ENCODE data around the gene ZNF45. TPM values are rescaled to one million over a fixed set of nuclear protein-coding genes. Genes with fewer than 3 reads are reported as not detected.
A peak's percentile ranks its signal among the peaks of the same experiment; 100 is the strongest.
"Not testable (repeated sequence)": the region's sequence is repeated elsewhere in the genome, so short reads cannot be mapped to it uniquely, and the experiment has no call there.

The ZNF45 gene
- total RNA-seq, 2 donors from 2014 or later: 8.1 to 16.9 TPM

DNA sequence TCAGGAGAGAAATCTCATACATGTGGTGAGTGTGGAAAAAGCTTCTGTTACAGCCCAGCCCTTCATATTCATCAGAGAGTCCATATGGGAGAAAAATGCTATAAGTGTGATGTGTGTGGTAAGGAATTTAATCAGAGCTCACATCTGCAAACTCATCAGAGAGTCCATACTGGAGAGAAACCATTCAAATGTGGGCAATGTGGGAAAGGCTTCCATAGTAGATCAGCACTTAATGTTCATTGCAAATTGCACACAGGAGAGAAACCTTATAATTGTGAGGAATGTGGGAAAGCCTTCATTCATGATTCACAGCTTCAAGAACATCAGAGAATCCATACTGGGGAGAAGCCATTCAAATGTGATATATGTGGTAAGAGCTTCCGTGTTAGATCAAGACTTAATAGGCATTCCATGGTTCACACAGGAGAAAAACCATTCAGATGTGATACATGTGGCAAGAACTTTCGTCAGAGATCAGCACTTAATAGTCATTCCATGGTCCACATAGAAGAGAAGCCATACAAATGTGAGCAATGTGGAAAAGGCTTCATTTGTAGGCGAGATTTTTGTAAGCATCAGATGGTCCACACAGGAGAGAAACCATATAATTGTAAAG lies 31.1 kb upstream of the ZNF45 start:
- peak overlapping the region; percentile 25 for H3K4me3 ChIP-seq
- DNase-seq (ENCODE audit: low spot score): no peak
- no peak for ATAC-seq (ENCODE audit: insufficient number of reproducible peaks, low FRiP score, low read depth)
- H3K27ac ChIP-seq: no peak overlapping the region
- H3K27me3 ChIP-seq (replicated peaks; ENCODE audit: insufficient read depth): no peaks in the 10 kb centered on the region
- H3K9me3 ChIP-seq: peaks cover 97% of the 10 kb centered on the region
- TF ChIP-seq, protein P1, sequence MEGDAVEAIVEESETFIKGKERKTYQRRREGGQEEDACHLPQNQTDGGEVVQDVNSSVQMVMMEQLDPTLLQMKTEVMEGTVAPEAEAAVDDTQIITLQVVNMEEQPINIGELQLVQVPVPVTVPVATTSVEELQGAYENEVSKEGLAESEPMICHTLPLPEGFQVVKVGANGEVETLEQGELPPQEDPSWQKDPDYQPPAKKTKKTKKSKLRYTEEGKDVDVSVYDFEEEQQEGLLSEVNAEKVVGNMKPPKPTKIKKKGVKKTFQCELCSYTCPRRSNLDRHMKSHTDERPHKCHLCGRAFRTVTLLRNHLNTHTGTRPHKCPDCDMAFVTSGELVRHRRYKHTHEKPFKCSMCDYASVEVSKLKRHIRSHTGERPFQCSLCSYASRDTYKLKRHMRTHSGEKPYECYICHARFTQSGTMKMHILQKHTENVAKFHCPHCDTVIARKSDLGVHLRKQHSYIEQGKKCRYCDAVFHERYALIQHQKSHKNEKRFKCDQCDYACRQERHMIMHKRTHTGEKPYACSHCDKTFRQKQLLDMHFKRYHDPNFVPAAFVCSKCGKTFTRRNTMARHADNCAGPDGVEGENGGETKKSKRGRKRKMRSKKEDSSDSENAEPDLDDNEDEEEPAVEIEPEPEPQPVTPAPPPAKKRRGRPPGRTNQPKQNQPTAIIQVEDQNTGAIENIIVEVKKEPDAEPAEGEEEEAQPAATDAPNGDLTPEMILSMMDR (IDR thresholded peaks at IDR 0.05): no peak
- H3K36me3 ChIP-seq: peaks cover 72% of the 10 kb centered on the region
- no peaks in the 10 kb centered on the region for H3K4me1 ChIP-seq (ENCODE audit: control insufficient read depth in 1 of 2, low read depth in 2 of 2)

DNA sequence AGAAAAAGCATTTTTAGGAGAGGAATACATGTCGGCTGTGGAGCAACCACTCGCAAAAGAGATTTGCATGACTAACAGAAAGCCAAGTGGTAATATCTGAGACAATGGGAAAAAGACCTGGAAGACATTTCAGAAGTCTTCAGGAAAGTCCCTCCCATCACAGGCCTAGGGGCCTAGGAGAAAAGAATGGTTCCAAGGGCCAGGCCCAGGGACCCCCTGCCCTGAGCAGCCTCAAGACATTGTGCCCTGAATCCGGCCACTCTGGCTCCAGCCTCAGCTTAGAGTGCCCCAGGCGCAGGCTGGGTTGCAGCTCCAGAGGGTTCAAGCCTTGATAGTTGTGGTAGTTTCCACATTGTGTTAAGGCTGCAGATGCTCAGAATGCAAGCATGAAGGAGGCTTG lies 25.3 kb upstream of the ZNF45 start:
- DNase-seq (ENCODE audit: low spot score): no peak
- Histone ChIP-seq H3K4me1 (ENCODE audit: control insufficient read depth in 1 of 2, low read depth in 2 of 2) (no peaks in the 10 kb centered on the region), H3K27me3 (replicated peaks; ENCODE audit: insufficient read depth) (no peaks in the 10 kb centered on the region), H3K36me3 (peaks cover 42% of the 10 kb centered on the region), H3K27ac (no peak overlapping the region), H3K4me3 (no peak overlapping the region), H3K9me3 (peaks cover 93% of the 10 kb centered on the region)
- no peak for ATAC-seq (ENCODE audit: insufficient number of reproducible peaks, low FRiP score, low read depth)
- TF ChIP-seq, protein P1 (IDR thresholded peaks at IDR 0.05): no peak

DNA sequence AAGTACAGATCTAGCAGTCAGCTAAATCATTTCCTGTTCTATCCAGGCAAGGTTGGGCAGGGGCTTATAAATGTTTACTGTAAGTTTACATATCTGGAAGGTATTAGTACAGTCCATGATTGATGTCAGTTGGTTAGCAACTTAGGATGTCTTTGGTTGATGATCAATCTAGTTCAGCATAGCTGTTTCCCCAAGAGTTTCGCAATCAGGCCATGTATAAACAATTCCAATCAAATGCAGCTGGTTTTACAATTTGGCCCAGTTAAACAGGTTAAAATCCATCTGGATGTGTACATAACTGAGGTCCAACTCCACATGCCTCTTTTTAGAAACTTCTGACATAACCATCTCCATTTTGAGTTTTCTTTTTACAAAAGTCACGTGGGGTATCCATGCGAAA lies 22.8 kb upstream of the ZNF45 start:
- Histone ChIP-seq H3K27ac (no peak overlapping the region), H3K4me1 (ENCODE audit: control insufficient read depth in 1 of 2, low read depth in 2 of 2) (no peaks in the 10 kb centered on the region), H3K9me3 (peaks cover 70% of the 10 kb centered on the region), H3K36me3 (peaks cover 26% of the 10 kb centered on the region), H3K27me3 (replicated peaks; ENCODE audit: insufficient read depth) (no peaks in the 10 kb centered on the region), H3K4me3 (no peak overlapping the region)
- no peak for ATAC-seq (ENCODE audit: insufficient number of reproducible peaks, low FRiP score, low read depth)
- no peak for DNase-seq (ENCODE audit: low spot score)
- TF ChIP-seq, protein P1 (IDR thresholded peaks at IDR 0.05): no peak

DNA sequence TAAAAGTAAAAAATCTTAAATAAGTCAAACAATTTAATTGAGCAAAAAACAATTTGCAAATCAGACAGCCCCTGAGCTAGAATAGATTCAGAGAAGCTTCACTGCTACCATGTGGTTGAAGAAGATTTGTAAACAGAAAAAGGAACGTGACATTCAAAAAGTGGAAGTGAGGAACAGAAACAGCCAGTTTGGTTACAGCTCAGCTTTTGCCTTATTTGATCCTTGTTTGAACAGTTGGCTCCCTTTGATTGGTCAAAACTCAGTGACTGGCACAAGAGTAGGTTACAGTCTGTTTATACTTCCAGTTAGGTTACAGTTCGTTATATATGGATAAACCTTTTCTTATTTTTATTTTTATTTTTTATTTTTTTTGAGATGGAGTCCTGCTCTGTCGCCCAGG lies 21.7 kb upstream of the ZNF45 start:
- H3K27ac ChIP-seq: no peak overlapping the region
- no peaks in the 10 kb centered on the region for H3K27me3 ChIP-seq (replicated peaks; ENCODE audit: insufficient read depth)
- H3K4me1 ChIP-seq (ENCODE audit: control insufficient read depth in 1 of 2, low read depth in 2 of 2): no peaks in the 10 kb centered on the region
- H3K9me3 ChIP-seq: peaks cover 60% of the 10 kb centered on the region
- DNase-seq (ENCODE audit: low spot score) (no peak), ATAC-seq (ENCODE audit: insufficient number of reproducible peaks, low FRiP score, low read depth) (no peak)
- H3K36me3 ChIP-seq: peaks cover 20% of the 10 kb centered on the region
- H3K4me3 ChIP-seq: no peak overlapping the region
- TF ChIP-seq, protein P1 (IDR thresholded peaks at IDR 0.05): no peak

DNA sequence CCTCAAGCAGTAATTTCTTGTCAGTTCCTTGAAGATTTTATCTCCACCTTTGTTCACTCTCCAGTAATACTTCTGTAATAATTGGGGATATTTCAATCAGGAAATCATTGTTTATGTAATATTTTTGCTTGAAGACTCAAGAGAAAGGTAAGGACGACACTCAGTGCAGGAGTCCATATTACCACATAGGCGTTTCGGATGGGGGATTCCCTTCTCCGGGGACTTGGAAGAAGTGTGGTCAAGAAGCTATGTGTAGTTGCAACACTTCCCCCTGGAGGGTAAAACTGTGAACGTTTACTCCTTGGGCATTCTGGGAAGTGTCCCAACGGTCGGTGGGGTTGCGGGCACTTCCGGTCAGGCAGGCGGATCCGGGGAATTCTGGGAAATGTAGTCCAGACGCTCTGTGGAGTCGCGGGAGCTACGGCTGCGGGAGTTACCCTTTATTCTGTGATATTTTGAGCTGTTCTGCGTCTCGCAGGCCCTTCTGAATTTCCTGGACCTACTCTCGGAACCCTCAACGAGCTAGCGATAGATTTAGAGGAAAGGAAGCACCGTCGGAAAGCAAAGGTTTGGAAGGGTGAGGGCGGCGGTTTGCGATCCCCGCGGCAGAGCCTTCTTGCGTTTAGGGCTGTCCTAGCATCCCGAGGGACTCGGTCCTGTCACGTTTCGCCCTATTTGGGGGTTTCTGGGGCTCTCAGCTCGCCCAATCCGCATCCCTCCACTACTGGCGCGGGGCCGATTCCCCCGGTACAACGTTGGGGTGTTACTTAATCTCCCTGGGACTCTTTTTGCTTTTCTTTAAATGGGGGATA lies 16.0 kb upstream of the ZNF45 start, which contains the start of gene ZNF221:
Gene ZNF221 (plus strand): TSS at position 395 of the 812 bp plus-strand sequence. CDS start 11,499 bp downstream, outside the sequence.
- H3K9me3 ChIP-seq: peaks cover 11% of the 10 kb centered on the region

DNA sequence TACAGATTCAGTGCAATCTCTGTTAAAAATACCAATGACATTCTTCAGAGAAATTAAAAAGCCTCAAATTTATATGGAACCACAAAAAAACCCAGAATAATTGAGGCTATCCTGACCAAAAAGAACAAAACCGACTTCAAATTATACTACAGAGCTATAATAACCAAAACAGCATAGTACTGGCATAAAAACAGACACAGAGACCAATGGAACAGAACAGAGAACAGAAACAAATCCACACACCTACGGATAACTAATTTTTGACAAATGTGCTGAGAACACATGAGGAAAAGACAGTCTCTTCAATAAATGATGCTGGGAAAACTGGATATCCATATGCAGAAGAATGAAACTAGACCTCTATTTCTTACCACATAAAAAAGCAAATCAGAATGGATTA lies 14.7 kb upstream of the ZNF45 start:
- H3K27ac ChIP-seq; DNase-seq (ENCODE audit: low spot score); H3K27me3 ChIP-seq (replicated peaks; ENCODE audit: insufficient read depth); H3K36me3 ChIP-seq; H3K4me1 ChIP-seq (ENCODE audit: control insufficient read depth in 1 of 2, low read depth in 2 of 2); H3K9me3 ChIP-seq; ATAC-seq (ENCODE audit: insufficient number of reproducible peaks, low FRiP score, low read depth); H3K4me3 ChIP-seq: not testable (repeated sequence)

More for the DNA sequence above, 16.0 kb upstream of the ZNF45 start, which contains the start of gene ZNF221:
- Histone ChIP-seq H3K4me3 (peak within 1 kb of the TSS; percentile 99), H3K36me3 (peaks cover 4% of the 10 kb centered on the region), H3K27me3 (replicated peaks; ENCODE audit: insufficient read depth) (no peaks in the 10 kb centered on the region), H3K4me1 (ENCODE audit: control insufficient read depth in 1 of 2, low read depth in 2 of 2) (peaks cover 0 to 3% of the 10 kb centered on the region in 2 donors), H3K27ac (peak within 1 kb of the TSS; percentile 52 to 69)
- ATAC-seq (ENCODE audit: insufficient number of reproducible peaks, low FRiP score, low read depth) (peak; percentile 99), DNase-seq (ENCODE audit: low spot score) (peak; percentile 80)
- TF ChIP-seq, protein P1 (IDR thresholded peaks at IDR 0.05): peak; percentile 26

DNA sequence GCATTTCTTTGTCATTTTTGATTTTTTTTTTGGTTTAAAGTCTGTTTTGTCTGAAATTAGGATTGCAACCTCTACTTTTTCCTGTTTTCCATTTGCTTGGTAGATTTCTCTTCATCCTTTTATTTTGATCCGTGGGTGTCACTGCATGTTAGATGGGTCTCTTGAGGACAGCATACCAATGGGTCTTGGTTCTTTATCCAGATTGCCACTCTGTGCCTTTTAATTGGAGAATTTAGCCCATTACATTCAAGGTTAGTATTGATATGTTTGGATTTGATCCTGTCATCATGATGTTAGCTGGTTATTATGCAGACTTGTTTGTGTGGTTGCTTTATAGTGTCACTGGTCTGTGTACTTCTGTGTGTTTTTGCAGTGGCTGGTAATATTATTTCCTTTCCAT lies 12.3 kb upstream of the ZNF45 start:
- not testable (repeated sequence) for H3K4me1 ChIP-seq (ENCODE audit: control insufficient read depth in 1 of 2, low read depth in 2 of 2); DNase-seq (ENCODE audit: low spot score); H3K9me3 ChIP-seq; H3K27me3 ChIP-seq (replicated peaks; ENCODE audit: insufficient read depth); H3K36me3 ChIP-seq; H3K4me3 ChIP-seq; H3K27ac ChIP-seq; ATAC-seq (ENCODE audit: insufficient number of reproducible peaks, low FRiP score, low read depth)

Data from thoracic aorta (tissue), 2 donors.